MM.1S (cell line): ENCODE measurements around the gene KCNJ6.
"Not testable (repeated sequence)": the region's sequence is repeated elsewhere in the genome, so short reads cannot be mapped to it uniquely, and the experiment has no call there.

Experiments used
- DNase-seq: peaks from one replicate; pipeline ENCODE4 v3.0.0-alpha.2; 2015
- H2AFZ ChIP-seq: fragments of 300-600 bp; sonication (generic); 2 replicates; pipeline ENCODE4 v1.6.0; 2016; ENCODE audit warnings: antibody characterized with exemption, low read length
- H3F3A ChIP-seq: fragments of 300-600 bp; sonication (generic); 2 replicates; pipeline ENCODE4 v1.6.1; 2016; ENCODE audit warnings: mild to moderate bottlenecking, antibody characterized with exemption, low read length, moderate library complexity, mixed read lengths; ENCODE audit not compliant: insufficient read depth
- H3K27ac ChIP-seq: fragments of 300-600 bp; sonication (generic); 2 replicates; pipeline ENCODE4 v1.5.1; 2016; ENCODE audit warnings: mild to moderate bottlenecking, low read length
- H3K27me3 ChIP-seq: fragments of 300-600 bp; sonication (generic); replicated peaks from 2 replicates; pipeline ENCODE4 v1.6.0; 2016; ENCODE audit warnings: low read length; ENCODE audit not compliant: insufficient read depth
- H3K36me3 ChIP-seq: fragments of 300-600 bp; sonication (generic); replicated peaks from 2 replicates; pipeline ENCODE4 v1.6.1; 2016; ENCODE audit warnings: mild to moderate bottlenecking, low read length, mixed read lengths; ENCODE audit not compliant: insufficient read depth
- H3K4me1 ChIP-seq: fragments of 300-600 bp; sonication (generic); 2 replicates; pipeline ENCODE4 v1.6.1; 2016; ENCODE audit warnings: low read length, mixed read lengths
- H3K4me2 ChIP-seq: fragments of 300-600 bp; sonication (generic); 2 replicates; pipeline ENCODE4 v1.6.0; 2016; ENCODE audit warnings: low read depth, low read length
- H3K4me3 ChIP-seq: fragments of 300-600 bp; sonication (generic); 2 replicates; pipeline ENCODE4 v1.5.1; 2016; ENCODE audit warnings: low read length, mixed read lengths
- H3K79me2 ChIP-seq: fragments of 300-600 bp; sonication (generic); 2 replicates; pipeline ENCODE4 v1.6.1; 2016; ENCODE audit warnings: mixed run types, low read length, mixed read lengths
- H3K9ac ChIP-seq: fragments of 300-600 bp; sonication (generic); 2 replicates; pipeline ENCODE4 v1.6.1; 2016; ENCODE audit warnings: low read length, mixed read lengths
- H3K9me2 ChIP-seq: fragments of 300-600 bp; sonication (generic); replicated peaks from 2 replicates; pipeline ENCODE4 v1.6.1; 2016; ENCODE audit warnings: mild to moderate bottlenecking, low read length, mixed read lengths; ENCODE audit not compliant: insufficient read depth
- H3K9me3 ChIP-seq: fragments of 300-600 bp; sonication (generic); replicated peaks from 2 replicates; pipeline ENCODE4 v1.6.1; 2016; ENCODE audit warnings: mild to moderate bottlenecking, low read length, mixed read lengths; ENCODE audit not compliant: insufficient read depth
- H4K20me1 ChIP-seq: fragments of 300-600 bp; sonication (generic); 2 replicates; pipeline ENCODE4 v1.6.1; 2016; ENCODE audit warnings: mild to moderate bottlenecking, low read length, moderate library complexity, mixed read lengths; ENCODE audit not compliant: insufficient read depth
- CTCF ChIP-seq: fragments of 300-600 bp; sonication (generic); IDR thresholded peaks from 2 replicates; pipeline ENCODE4 v1.5.1; 2016; ENCODE audit warnings: antibody characterized with exemption, low read length, mixed read lengths
- EZH2 ChIP-seq: fragments of 300-600 bp; sonication (generic); optimal IDR thresholded peaks from 2 replicates; pipeline ENCODE3; 2017; ENCODE audit warnings: low read depth, mild to moderate bottlenecking, antibody characterized with exemption, low read length, mixed read lengths
- EZH2phosphoT487 ChIP-seq: fragments of 300-600 bp; sonication (generic); IDR thresholded peaks from 2 replicates; pipeline ENCODE4 v1.6.1; 2018; ENCODE audit warnings: antibody characterized with exemption, low read length

Gene KCNJ6

GRCh38 chr21:37764691-37765090 is 151.6 kb downstream of the KCNJ6 start:
- H3K9ac ChIP-seq, result no peak overlapping the region
- H3K9me2 ChIP-seq, result no peaks in the 10 kb centered on the region
- no peak overlapping the region for H2AFZ ChIP-seq
- no peaks in the 10 kb centered on the region for H3K9me3 ChIP-seq
- no peaks in the 10 kb centered on the region for H3K27me3 ChIP-seq
- no peaks in the 10 kb centered on the region for H3K36me3 ChIP-seq
- no peak overlapping the region for H3K4me2 ChIP-seq
- no peak overlapping the region for H3K4me3 ChIP-seq
- H3K27ac ChIP-seq, result no peak overlapping the region
- TF ChIP-seq EZH2, result no peak
- TF ChIP-seq CTCF, result no peak
- no peak for TF ChIP-seq EZH2phosphoT487
- no peaks in the 10 kb centered on the region for H3K4me1 ChIP-seq
- no peak for DNase-seq
- H3F3A ChIP-seq, result no peaks in the 10 kb centered on the region
- no peaks in the 10 kb centered on the region for H4K20me1 ChIP-seq
- H3K79me2 ChIP-seq, result no peaks in the 10 kb centered on the region

GRCh38 chr21:37763298-37763697 is 153.0 kb downstream of the KCNJ6 start:
- Histone ChIP-seq H3K4me2 (no peak overlapping the region), H3K9me3 (no peaks in the 10 kb centered on the region), H3K4me1 (no peaks in the 10 kb centered on the region), H2AFZ (no peak overlapping the region), H3K36me3 (no peaks in the 10 kb centered on the region), H3K9me2 (no peaks in the 10 kb centered on the region), H4K20me1 (no peaks in the 10 kb centered on the region), H3K9ac (no peak overlapping the region), H3K4me3 (no peak overlapping the region), H3K27me3 (no peaks in the 10 kb centered on the region), H3K27ac (no peak overlapping the region), H3K79me2 (no peaks in the 10 kb centered on the region), H3F3A (no peaks in the 10 kb centered on the region)
- no peak for DNase-seq
- TF ChIP-seq EZH2 (no peak), CTCF (no peak), EZH2phosphoT487 (no peak)

- TF ChIP-seq CTCF (no peak), EZH2 (no peak), EZH2phosphoT487 (no peak)
- H2AFZ ChIP-seq, result no peak overlapping the region
- H3K4me1 ChIP-seq, result no peaks in the 10 kb centered on the region
- no peaks in the 10 kb centered on the region for H4K20me1 ChIP-seq
- no peaks in the 10 kb centered on the region for H3K9me2 ChIP-seq
- no peak overlapping the region for H3K9ac ChIP-seq
- H3K4me2 ChIP-seq, result no peak overlapping the region
- H3K79me2 ChIP-seq, result no peaks in the 10 kb centered on the region
- no peak overlapping the region for H3K27ac ChIP-seq
- DNase-seq, result no peak
- H3K36me3 ChIP-seq, result no peaks in the 10 kb centered on the region
- H3F3A ChIP-seq, result no peaks in the 10 kb centered on the region
- no peaks in the 10 kb centered on the region for H3K27me3 ChIP-seq
- no peaks in the 10 kb centered on the region for H3K9me3 ChIP-seq
- no peak overlapping the region for H3K4me3 ChIP-seq
Observed at GRCh38 chr21:37762606-37763005, 153.7 kb downstream of the KCNJ6 start.

- H3K9ac ChIP-seq, H3K9me2 ChIP-seq, H3K36me3 ChIP-seq, H4K20me1 ChIP-seq, H3K4me2 ChIP-seq, H3K4me1 ChIP-seq, H3F3A ChIP-seq, H3K27ac ChIP-seq, H2AFZ ChIP-seq, H3K79me2 ChIP-seq, H3K27me3 ChIP-seq, H3K4me3 ChIP-seq, H3K9me3 ChIP-seq, DNase-seq: not testable (repeated sequence)
Observed at GRCh38 chr21:37761406-37761805, 154.9 kb downstream of the KCNJ6 start.
